HCT116 (cell line): ENCODE results near the gene PHKA2. TPM values are rescaled to one million over a fixed set of nuclear protein-coding genes. Genes with fewer than 3 reads are reported as not detected.

ENCODE experiments used
- ATAC-seq: fragments of 200-7000 bp; cut with Tn5 transposase; 2 replicates; pipeline ENCODE4 v1.9.1; 2020; ENCODE audit warnings: mild to moderate bottlenecking, moderate library complexity
- BruUV-seq: library from RNA; stranded (reverse); fragments of 400-500 nt; replicated peaks from 2 replicates; lab custom pipeline; 2021; lab: Mats Ljungman, UMichigan
- CTCF ChIA-PET: fragments of 300-600 bp; sonication (Branson Sonifier 250); formaldehyde crosslinking; loops from one replicate; lab custom pipeline; 2021; ENCODE audit warnings: antibody characterized with exemption; lab: Charles Lee
- POLR2A ChIA-PET: fragments of 300-600, 350-600 bp; sonication (Branson Sonifier 250); formaldehyde crosslinking; loops from one replicate; lab custom pipeline; 2021; ENCODE audit warnings: antibody characterized with exemption; lab: Charles Lee
- RAD21 ChIA-PET, 2 experiments: fragments of 300-600 bp; sonication (Branson Sonifier 250); formaldehyde crosslinking; loops; one replicate each; lab custom pipeline; 2023; ENCODE audit warnings: low total read pairs in 2 of 2; ENCODE audit not compliant: uncharacterized antibody in 2 of 2, unreplicated experiment in 2 of 2, low non-redundant PET in 1 of 2; lab: Charles Lee
- DNase-seq: peaks from one replicate; pipeline ENCODE4 v3.0.0-alpha.2; 2010; ENCODE audit warnings: low read depth, low spot score
- H2AFZ ChIP-seq: fragments of 200-600 bp; shearing (Covaris generic), sonication (generic); 2 replicates; pipeline ENCODE4 v1.6.1; 2017; ENCODE audit warnings: low read depth, mixed run types, mixed read lengths, antibody characterized with exemption, low read length; ENCODE audit not compliant: poor library complexity, severe bottlenecking
- H3K27ac ChIP-seq: 2 replicates; pipeline ENCODE4 v1.5.1; 2012; ENCODE audit warnings: low read depth, low read length
- H3K27me3 ChIP-seq: fragments of 200-600 bp; sonication (generic); 2 replicates; pipeline ENCODE4 v1.6.1; 2016; ENCODE audit warnings: mixed run types, low read length, mixed read lengths; ENCODE audit not compliant: insufficient read depth
- H3K36me3 ChIP-seq, 2 experiments: fragments of 200-500 bp in 1 of 2; fragments of 200-600 bp in 1 of 2; sonication (Bioruptor generic) in 1 of 2; sonication (generic) in 1 of 2; 2 replicates each; pipeline versions ENCODE4 v1.5.1 to v1.6.1; 2014 to 2016; ENCODE audit warnings: low read length in 2 of 2, inconsistent platforms in 1 of 2, mixed read lengths in 1 of 2, mixed run types in 1 of 2; ENCODE audit not compliant: insufficient read depth in 2 of 2, control insufficient read depth in 1 of 2
- H3K4me1 ChIP-seq, 2 experiments: fragments of 200-600 bp in 1 of 2; sonication (generic) in 1 of 2; 2 replicates each; pipeline versions ENCODE4 v1.5.1 to v1.6.1; 2012 to 2017; ENCODE audit warnings: low read length in 2 of 2, inconsistent platforms in 1 of 2, mild to moderate bottlenecking in 1 of 2, mixed read lengths in 1 of 2, mixed run types in 1 of 2, moderate library complexity in 1 of 2; ENCODE audit not compliant: insufficient read depth in 2 of 2, control insufficient read depth in 1 of 2
- H3K4me2 ChIP-seq: fragments of 200-600 bp; sonication (generic); 2 replicates; pipeline ENCODE4 v1.6.1; 2017; ENCODE audit warnings: mixed run types, low read length, mixed read lengths
- H3K4me3 ChIP-seq, 2 experiments: fragments of 200-600 bp in 1 of 2; sonication (generic) in 1 of 2; replicated peaks in 1 of 2; 2 replicates each; pipeline ENCODE4 v1.5.1; 2011 to 2016; ENCODE audit warnings: low read length in 2 of 2, control low read depth in 1 of 2, low read depth in 1 of 2, mild to moderate bottlenecking in 1 of 2, mixed read lengths in 1 of 2, mixed run types in 1 of 2
- H3K79me2 ChIP-seq: fragments of 200-600 bp; sonication (generic); 2 replicates; pipeline ENCODE4 v1.6.1; 2017; ENCODE audit warnings: mild to moderate bottlenecking, mixed run types, low read length, moderate library complexity, mixed read lengths; ENCODE audit not compliant: insufficient read depth
- H3K9ac ChIP-seq: fragments of 200-600 bp; sonication (generic); 2 replicates; pipeline ENCODE4 v1.6.1; 2016; ENCODE audit warnings: low read length, mixed read lengths
- H3K9me2 ChIP-seq: fragments of 200-600 bp; sonication (generic), shearing (Covaris generic); 2 replicates; pipeline ENCODE4 v1.6.1; 2017; ENCODE audit warnings: mixed run types, mild to moderate bottlenecking, moderate library complexity; ENCODE audit not compliant: insufficient read depth
- H3K9me3 ChIP-seq, 2 experiments: fragments of 200-500 bp in 1 of 2; fragments of 200-600 bp in 1 of 2; sonication (Bioruptor generic) in 1 of 2; sonication (generic) in 1 of 2; 2 replicates each; pipeline ENCODE4 v1.6.1; 2014 to 2017; ENCODE audit warnings: low read length in 2 of 2, mixed read lengths in 2 of 2, inconsistent platforms in 1 of 2, low read depth in 1 of 2, mild to moderate bottlenecking in 1 of 2, mixed run types in 1 of 2, moderate library complexity in 1 of 2; ENCODE audit not compliant: control insufficient read depth in 1 of 2, insufficient read depth in 1 of 2
- H4K20me1 ChIP-seq: fragments of 200-600 bp; sonication (generic), shearing (Covaris generic); 2 replicates; pipeline ENCODE4 v1.6.1; 2017; ENCODE audit warnings: mixed run types, mild to moderate bottlenecking, moderate library complexity; ENCODE audit not compliant: insufficient read depth
- CBX3 ChIP-seq: IDR thresholded peaks from 2 replicates; pipeline ENCODE4 v1.6.1; 2012; ENCODE audit warnings: low read depth
- EZH2 ChIP-seq: fragments of 200-600 bp; sonication (generic); IDR thresholded peaks from 2 replicates; pipeline ENCODE4 v1.6.1; 2017; ENCODE audit warnings: antibody characterized with exemption, mixed run types
- POLR2AphosphoS5 ChIP-seq: IDR thresholded peaks from 2 replicates; pipeline ENCODE4 v1.6.1; 2011; ENCODE audit warnings: mild to moderate bottlenecking, low read depth, low read length, moderate library complexity
- SIN3A ChIP-seq: IDR thresholded peaks from 2 replicates; pipeline ENCODE4 v1.6.1; 2012; ENCODE audit warnings: low read depth
- SP1 ChIP-seq: IDR thresholded peaks from 2 replicates; pipeline ENCODE4 v1.6.1; 2012; ENCODE audit warnings: low read depth
- TCF7L2 ChIP-seq: IDR thresholded peaks from 2 replicates; pipeline ENCODE4 v1.7.0; 2011; ENCODE audit warnings: borderline replicate concordance, inconsistent platforms; ENCODE audit not compliant: insufficient read depth, insufficient read length; ENCODE audit errors: extremely low read depth
- YY1 ChIP-seq: IDR thresholded peaks from 2 replicates; pipeline ENCODE4 v1.6.1; 2011; ENCODE audit warnings: low read length, low read depth, moderate library complexity, mild to moderate bottlenecking; ENCODE audit not compliant: insufficient replicate concordance; ENCODE audit errors: extremely low read depth
- ZBTB33 ChIP-seq: IDR thresholded peaks from 2 replicates; pipeline ENCODE4 v1.6.1; 2011; ENCODE audit warnings: mild to moderate bottlenecking, low read length, moderate library complexity; ENCODE audit not compliant: insufficient replicate concordance; ENCODE audit errors: extremely low read depth
- ZNF274 ChIP-seq: fragments of 200-500 bp; sonication (Bioruptor generic); IDR thresholded peaks from 2 replicates; pipeline ENCODE4 v1.6.1; 2014; ENCODE audit warnings: mild to moderate bottlenecking, low read depth, low read length, inconsistent platforms
- intact Hi-C: fragments of 100-400 bp; cut with micrococcal nuclease; formaldehyde crosslinking; loops from 2 replicates; pipeline ENCODE4 v1.10.0; 2022
- total RNA-seq: library from RNA; stranded (reverse); gene quantifications from one replicate; pipeline ENCODE4 v1.2.1, GENCODE V29; 2021; ENCODE audit not compliant: unreplicated experiment

The PHKA2 gene
- total RNA-seq, 1 experiment from 2014 or later, result 23.8 TPM

GRCh38 chrX:18877469-18877868, 106.4 kb downstream of the PHKA2 start (continued):
- TF ChIP-seq TCF7L2, result no peak
- no peak for TF ChIP-seq SP1
- no peak for TF ChIP-seq SIN3A
- no peak for TF ChIP-seq YY1
- TF ChIP-seq CBX3, result no peak
- TF ChIP-seq ZBTB33, result no peak
- no peak for TF ChIP-seq ZNF274

GRCh38 chrX:18875256-18875878, 108.5 kb downstream of the PHKA2 start:
- DNase-seq (no peak), ATAC-seq (peak; percentile 58)
- Histone ChIP-seq H3K9me3 (no peaks in the 10 kb centered on the region), H3K27ac (no peak overlapping the region), H3K9ac (no peak overlapping the region), H3K4me3 (no peak overlapping the region), H3K79me2 (no peaks in the 10 kb centered on the region), H4K20me1 (no peaks in the 10 kb centered on the region), H3K4me1 (peaks cover 2 to 21% of the 10 kb centered on the region in 2 experiments), H3K27me3 (no peaks in the 10 kb centered on the region), H2AFZ (no peak overlapping the region), H3K4me2 (no peak overlapping the region), H3K36me3 (no peaks in the 10 kb centered on the region), H3K9me2 (no peaks in the 10 kb centered on the region)
- intact Hi-C loops, result no loop called here
- BruUV-seq, result no TSS peak
- ChIA-PET CTCF (no interaction called here), POLR2A (no interaction called here), RAD21 (no interaction called here)
- no peak for TF ChIP-seq EZH2
- peak; percentile 21 for TF ChIP-seq TCF7L2
- TF ChIP-seq POLR2AphosphoS5, result no peak
